H1 (cell line): ENCODE results near the gene P2RX2. TPM values are rescaled to one million over a fixed set of nuclear protein-coding genes. Genes with fewer than 3 reads are reported as not detected.

Experiments used
- CTCF ChIA-PET: fragments of 300-600 bp; sonication (Branson Sonifier 250); formaldehyde crosslinking; loops from one replicate; lab custom pipeline; 2021; ENCODE audit not compliant: partially characterized antibody; lab: Charles Lee
- POLR2A ChIA-PET: fragments of 300-600 bp; sonication (Branson Sonifier 250); formaldehyde crosslinking; loops from one replicate; lab custom pipeline; 2021; ENCODE audit warnings: inconsistent platforms; ENCODE audit not compliant: partially characterized antibody; lab: Charles Lee
- DNase-seq, 2 experiments: peaks; one replicate each; pipeline versions ENCODE4 v3.0.0 to v3.0.0-alpha.2; 2010 to 2022; ENCODE audit warnings: low spot score in 2 of 2, low read depth in 1 of 2, mixed read lengths in 1 of 2
- FAIRE-seq: peaks from 2 replicates; lab custom pipeline; 2011; peaks lifted over from hg19 to GRCh38; lab: Jason Lieb, UNC
- H2AFZ ChIP-seq: 2 replicates; pipeline ENCODE4 v1.8.1; 2012; ENCODE audit warnings: low read length, inconsistent platforms
- H2AK5ac ChIP-seq: 2 replicates; pipeline ENCODE4 v1.6.1; 2013; ENCODE audit warnings: low read depth, low read length
- H2BK120ac ChIP-seq: replicated peaks from 2 replicates; pipeline ENCODE3; 2013; ENCODE audit warnings: low read depth, low read length, inconsistent platforms
- H2BK12ac ChIP-seq: 2 replicates; pipeline ENCODE4 v1.6.1; 2013; ENCODE audit warnings: low read depth, low read length
- H2BK15ac ChIP-seq: 2 replicates; pipeline ENCODE4 v1.6.1; 2013; ENCODE audit warnings: low read length
- H2BK20ac ChIP-seq: 2 replicates; pipeline ENCODE4 v1.6.1; 2013; ENCODE audit warnings: low read length
- H2BK5ac ChIP-seq: 2 replicates; pipeline ENCODE4 v1.6.1; 2013; ENCODE audit warnings: low read depth, low read length
- H3K14ac ChIP-seq: 2 replicates; pipeline ENCODE4 v1.6.1; 2013; ENCODE audit warnings: inconsistent platforms; ENCODE audit not compliant: insufficient read length
- H3K18ac ChIP-seq: 2 replicates; pipeline ENCODE4 v1.6.1; 2013; ENCODE audit warnings: low read length; ENCODE audit errors: extremely low read depth
- H3K23ac ChIP-seq: 2 replicates; pipeline ENCODE4 v1.6.1; 2013; ENCODE audit warnings: inconsistent platforms; ENCODE audit not compliant: insufficient read length
- H3K23me2 ChIP-seq: 2 replicates; pipeline ENCODE4 v1.6.1; 2013; ENCODE audit warnings: low read depth, low read length
- H3K27ac ChIP-seq: 2 replicates; pipeline ENCODE4 v1.6.1; 2011; ENCODE audit warnings: low read depth, low read length, inconsistent platforms
- H3K27me3 ChIP-seq, 4 experiments: replicated peaks in 1 of 4; 1 replicate in 1 of 4; 2 replicates in 3 of 4; pipeline versions ENCODE4 v1.6.1 to v1.8.1; 2011 to 2013; ENCODE audit warnings: low read length in 3 of 4, mild to moderate bottlenecking in 3 of 4, inconsistent platforms in 2 of 4, mixed read lengths in 2 of 4, moderate library complexity in 1 of 4; ENCODE audit not compliant: control insufficient read depth in 3 of 4, insufficient read depth in 3 of 4; ENCODE audit errors: extremely low read depth in 1 of 4
- H3K36me3 ChIP-seq, 4 experiments: 2 replicates each; pipeline versions ENCODE4 v1.6.1 to v1.8.1; 2011 to 2013; ENCODE audit warnings: mild to moderate bottlenecking in 4 of 4, low read length in 3 of 4, moderate library complexity in 2 of 4, control low read depth in 1 of 4, inconsistent platforms in 1 of 4; ENCODE audit not compliant: insufficient read depth in 4 of 4, control insufficient read depth in 2 of 4
- H3K4ac ChIP-seq: replicated peaks from 2 replicates; pipeline ENCODE3; 2013; ENCODE audit warnings: low read length, low read depth, mixed read lengths, inconsistent platforms; ENCODE audit not compliant: insufficient read length
- H3K4me1 ChIP-seq, 4 experiments: replicated peaks in 1 of 4; 1 replicate in 1 of 4; 2 replicates in 3 of 4; pipeline versions ENCODE4 v1.6.1 to v1.8.1; 2011 to 2013; ENCODE audit warnings: low read length in 3 of 4, inconsistent platforms in 2 of 4, mixed read lengths in 1 of 4; ENCODE audit not compliant: insufficient read depth in 4 of 4, control insufficient read depth in 3 of 4
- H3K4me2 ChIP-seq, 2 experiments: 2 replicates each; pipeline versions ENCODE4 v1.6.1 to v1.8.1; 2011 to 2013; ENCODE audit warnings: low read depth in 2 of 2, low read length in 2 of 2, control low read depth in 1 of 2, inconsistent platforms in 1 of 2, mild to moderate bottlenecking in 1 of 2; ENCODE audit not compliant: insufficient read depth in 1 of 2
- H3K4me3 ChIP-seq, 4 experiments: fragments of 200-600, 300-600 bp in 1 of 4; sonication (generic), shearing (Covaris generic), sonication (Bioruptor Twin) in 1 of 4; 2 replicates each; pipeline versions ENCODE4 v1.5.1 to v1.8.1; 2011 to 2016; ENCODE audit warnings: low read length in 4 of 4, low read depth in 3 of 4, control low read depth in 2 of 4, inconsistent platforms in 2 of 4, mild to moderate bottlenecking in 2 of 4, mixed read lengths in 1 of 4, moderate library complexity in 1 of 4; ENCODE audit not compliant: insufficient read depth in 2 of 4; ENCODE audit errors: extremely low read depth in 1 of 4
- H3K56ac ChIP-seq: replicated peaks from 2 replicates; pipeline ENCODE3; 2013; ENCODE audit warnings: low read depth, mild to moderate bottlenecking, mixed read lengths, low read length, inconsistent platforms; ENCODE audit not compliant: insufficient read length
- H3K79me1 ChIP-seq: 2 replicates; pipeline ENCODE4 v1.6.1; 2013; ENCODE audit warnings: low read depth, low read length, control low read depth
- H3K79me2 ChIP-seq, 2 experiments: 2 replicates each; pipeline versions ENCODE4 v1.6.1 to v1.8.1; 2012 to 2013; ENCODE audit warnings: low read length in 2 of 2, mild to moderate bottlenecking in 2 of 2, inconsistent platforms in 1 of 2; ENCODE audit not compliant: insufficient read depth in 2 of 2, control insufficient read depth in 1 of 2
- H3K9ac ChIP-seq, 4 experiments: replicated peaks in 1 of 4; 1 replicate in 1 of 4; 2 replicates in 3 of 4; pipeline versions ENCODE4 v1.6.1 to v1.8.1; 2011 to 2013; ENCODE audit warnings: low read depth in 3 of 4, low read length in 3 of 4, control low read depth in 2 of 4, mild to moderate bottlenecking in 2 of 4, moderate library complexity in 2 of 4, inconsistent platforms in 1 of 4; ENCODE audit errors: extremely low read depth in 1 of 4
- H3K9me3 ChIP-seq, 2 experiments: 2 replicates each; pipeline versions ENCODE4 v1.6.1 to v1.8.1; 2012 to 2013; ENCODE audit warnings: mild to moderate bottlenecking in 2 of 2, moderate library complexity in 2 of 2, control low read depth in 1 of 2, inconsistent platforms in 1 of 2, low read depth in 1 of 2, low read length in 1 of 2, mixed read lengths in 1 of 2; ENCODE audit not compliant: insufficient read depth in 2 of 2
- H4K20me1 ChIP-seq, 2 experiments: replicated peaks in 1 of 2; 2 replicates each; pipeline versions ENCODE3 to v1.8.1; 2011 to 2013; ENCODE audit warnings: inconsistent platforms in 2 of 2, low read length in 2 of 2, mild to moderate bottlenecking in 1 of 2; ENCODE audit not compliant: insufficient read depth in 2 of 2, control insufficient read depth in 1 of 2
- H4K5ac ChIP-seq: 2 replicates; pipeline ENCODE4 v1.6.1; 2013; ENCODE audit warnings: low read length, low read depth, mixed read lengths, inconsistent platforms; ENCODE audit not compliant: insufficient read length
- H4K8ac ChIP-seq: 2 replicates; pipeline ENCODE4 v1.8.0; 2013; ENCODE audit warnings: mild to moderate bottlenecking, moderate library complexity, low read length, inconsistent platforms; ENCODE audit not compliant: insufficient read depth; ENCODE audit errors: extremely low read depth
- H4K91ac ChIP-seq: replicated peaks from 2 replicates; pipeline ENCODE3; 2013; ENCODE audit warnings: low read length, mixed read lengths, inconsistent platforms; ENCODE audit not compliant: insufficient read length
- BRCA1 ChIP-seq: IDR thresholded peaks from 2 replicates; pipeline ENCODE4 v1.6.1; 2012; ENCODE audit warnings: low read depth, low read length, improper control_type of control experiment
- CBX8 ChIP-seq: fragments of 300-800, 300-1000 bp; sonication (generic); IDR thresholded peaks from 2 replicates; pipeline ENCODE4 v1.7.1; 2016; ENCODE audit warnings: low read depth, low read length, borderline replicate concordance
- GTF2F1 ChIP-seq: IDR thresholded peaks from 2 replicates; pipeline ENCODE4 v1.6.1; 2012; ENCODE audit warnings: low read depth, low read length, improper control_type of control experiment, borderline replicate concordance
- JUND ChIP-seq: IDR thresholded peaks from 2 replicates; pipeline ENCODE4 v1.6.1; 2011; ENCODE audit warnings: mild to moderate bottlenecking, improper control_type of control experiment, low read length
- KDM1A ChIP-seq: fragments of 200-600, 300-600 bp; sonication (generic); IDR thresholded peaks from 2 replicates; pipeline ENCODE4 v1.7.1; 2016; ENCODE audit warnings: mild to moderate bottlenecking, low read length, borderline replicate concordance
- RFX5 ChIP-seq: IDR thresholded peaks from 2 replicates; pipeline ENCODE4 v1.6.1; 2011; ENCODE audit warnings: low read depth, low read length, improper control_type of control experiment, borderline replicate concordance
- WGBS, 2 experiments: shearing (Covaris generic) in 1 of 2; methylation state at CpG; one replicate each; pipeline versions ENCODE4 v1.1.6 to v1.1.7; 2013 to 2015; ENCODE audit warnings: low lambda C conversion rate in 2 of 2, mixed read lengths in 2 of 2, inconsistent platforms in 1 of 2, low coverage in 1 of 2, missing lambda C conversion rate in 1 of 2; ENCODE audit not compliant: insufficient replicate concordance in 2 of 2, insufficient coverage in 1 of 2, insufficient read length in 1 of 2; ENCODE audit errors: extremely low coverage in 1 of 2, missing lambda C conversion rate in 1 of 2; 5-methylcytosine and 5-hydroxymethylcytosine counted together
- polyA plus RNA-seq, 7 experiments: library from polyadenylated mRNA; depleted of rRNA in 3 of 7; stranded (reverse) in 5 of 7; unstranded in 2 of 7; fragments of >200 nt in 5 of 7; fragments of 200-250 nt in 2 of 7; gene quantifications; 1 replicate in 5 of 7; 2 replicates in 1 of 7; 4 replicates in 1 of 7; pipeline versions ENCODE4 v1.2.1 to v1.2.3, GENCODE V29; 2011 to 2013; ENCODE audit warnings: missing spikeins in 2 of 7, mixed read lengths in 2 of 7
- total RNA-seq: library from RNA; stranded (reverse); fragmentation: NEBNext Ultra II Directional; extraction: Animal tissue kit (Norgen Biotek cat#: 25700); gene quantifications from 2 replicates; pipeline ENCODE4 v1.2.1, GENCODE V29; 2021

Gene P2RX2
- total and polyA plus RNA-seq, 2 of the 8 experiments (the other 6 are each of a cell fraction or from before 2014, with no cell fraction given), result 0.84 to 2.2 TPM

DNA sequence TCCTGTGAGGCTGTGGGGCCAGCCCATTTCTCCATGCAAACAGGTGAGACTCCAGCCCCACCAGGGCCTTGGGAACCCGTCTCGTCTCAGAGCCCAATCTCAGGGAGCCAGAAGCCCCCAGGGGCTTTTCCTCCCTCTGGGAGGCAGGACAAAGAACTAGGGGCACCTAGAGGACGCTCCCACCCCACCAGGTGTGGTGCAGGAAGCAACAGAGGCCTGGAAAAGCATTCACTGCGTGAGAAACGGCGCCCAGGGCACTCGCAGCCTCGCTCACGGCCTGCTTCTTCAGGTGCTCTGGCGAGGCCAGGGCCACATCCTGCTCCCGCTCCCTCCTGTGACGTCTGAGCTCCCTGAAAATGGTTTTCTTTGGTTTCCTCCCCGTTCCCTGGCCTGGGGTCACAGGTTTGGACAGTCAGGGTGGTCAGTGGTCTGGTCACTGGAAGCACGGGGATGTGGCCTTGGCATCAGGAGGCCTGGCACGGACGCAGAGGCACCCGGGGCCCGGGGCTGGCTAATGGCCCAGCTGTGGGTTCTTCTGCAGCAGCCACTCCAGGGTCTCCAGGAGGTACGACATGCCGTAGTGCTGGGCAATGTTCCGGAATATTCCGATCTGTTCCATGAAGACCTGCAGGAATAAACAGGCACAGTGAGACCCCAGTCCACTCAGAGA lies 5.7 kb downstream of the P2RX2 start:
- Histone ChIP-seq H2BK15ac (no peak overlapping the region), H4K5ac (no peak overlapping the region), H2BK12ac (no peak overlapping the region), H3K27ac (no peak overlapping the region), H3K9ac (no peak overlapping the region), H2BK20ac (no peak overlapping the region), H3K27me3 (peaks cover 0 to 10% (median 7%) of the 10 kb centered on the region in 4 experiments; a peak in 4 of 7 replicates)
- TF ChIP-seq BRCA1 (no peak), KDM1A (no peak), JUND (no peak), RFX5 (no peak), CBX8 (no peak), GTF2F1 (no peak)
- TF ChIP-seq, all 59 proteins: peak for 0
- Histone ChIP-seq H2BK5ac (no peak overlapping the region; the same call in 1 of the 2 replicates), H3K14ac (no peak overlapping the region), H3K18ac (no peak overlapping the region), H3K79me1 (no peaks in the 10 kb centered on the region; the same call in 1 of the 2 replicates), H3K79me2 (no peaks in the 10 kb centered on the region), H3K4ac (no peak overlapping the region), H3K56ac (no peak overlapping the region), H2AFZ (no peak overlapping the region), H3K36me3 (peaks cover 13 to 37% (median 23%) of the 10 kb centered on the region in 4 experiments; a peak in 7 of 8 replicates), H3K23ac (no peak overlapping the region), H3K4me2 (no peak overlapping the region), H3K4me3 (no peak overlapping the region), H2AK5ac (no peak overlapping the region), H2BK120ac (no peak overlapping the region), H3K4me1 (no peaks in the 10 kb centered on the region; a peak in 1 of 7 replicates), H4K91ac (no peak overlapping the region), H3K9me3 (no peaks in the 10 kb centered on the region), H3K23me2 (no peaks in the 10 kb centered on the region; the same call in 1 of the 2 replicates), H4K8ac (no peak overlapping the region), H4K20me1 (peaks cover 7 to 14% of the 10 kb centered on the region in 2 experiments)
- ChIA-PET CTCF (interaction anchor here (0.9 to 4.6 kb wide), 4 partner anchors 10 to 210 kb away, joined by 4 to 28 read pairs (median 5); no protein-coding TSS in a partner anchor), POLR2A (interaction anchor here (1.5 kb wide), 1 partner anchor 17 kb away, joined by 3 read pairs; no protein-coding TSS in a partner anchor)
- FAIRE-seq (no peak), DNase-seq (no peak)
- 86% methylated on average over 22 of the region's 22 CpGs; no CpG with 5 or more reads in 1 of the 2 experiments for WGBS, 2 experiments
